HG03045 (cell line): ENCODE measurements around the gene MUC5B.
"Not testable (repeated sequence)": the region's sequence is repeated elsewhere in the genome, so short reads cannot be mapped to it uniquely, and the experiment has no call there.

Experiments used
- ATAC-seq: cut with Tn5 transposase; IDR thresholded peaks from one replicate; pipeline ENCODE4 v1.9.1; 2021; ENCODE audit warnings: mild to moderate bottlenecking, moderate library complexity; ENCODE audit not compliant: unreplicated experiment

Gene MUC5B

DNA sequence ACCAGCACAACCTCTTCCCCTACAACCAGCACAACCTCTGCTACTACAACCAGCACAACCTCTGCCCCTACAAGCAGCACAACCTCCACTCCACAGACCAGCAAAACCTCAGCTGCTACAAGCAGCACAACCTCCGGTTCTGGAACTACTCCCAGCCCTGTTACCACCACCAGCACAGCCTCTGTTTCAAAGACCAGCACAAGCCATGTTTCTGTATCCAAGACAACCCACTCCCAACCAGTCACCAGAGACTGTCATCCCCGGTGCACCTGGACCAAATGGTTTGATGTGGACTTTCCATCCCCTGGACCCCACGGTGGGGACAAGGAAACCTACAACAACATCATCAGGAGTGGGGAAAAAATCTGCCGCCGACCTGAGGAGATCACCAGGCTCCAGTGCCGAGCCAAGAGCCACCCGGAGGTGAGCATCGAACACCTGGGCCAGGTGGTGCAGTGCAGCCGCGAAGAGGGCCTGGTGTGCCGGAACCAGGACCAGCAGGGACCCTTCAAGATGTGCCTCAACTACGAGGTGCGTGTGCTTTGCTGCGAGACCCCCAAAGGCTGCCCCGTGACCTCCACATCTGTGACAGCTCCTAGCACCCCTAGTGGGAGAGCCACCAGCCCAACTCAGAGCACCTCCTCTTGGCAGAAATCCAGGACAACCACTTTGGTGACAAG lies 34.3 kb upstream of the MUC5B start:
- not testable (repeated sequence) for ATAC-seq

GRCh38 chr11:1189816-1190215 lies 33.0 kb upstream of the MUC5B start:
- not testable (repeated sequence) for ATAC-seq

- ATAC-seq, result not testable (repeated sequence)
These were observed 30.9 kb upstream of the MUC5B start for GRCh38 chr11:1191786-1192470.

- no peak for ATAC-seq
These were observed 30.0 kb upstream of the MUC5B start for GRCh38 chr11:1192741-1193325.

GRCh38 chr11:1193326-1194230 lies 29.3 kb upstream of the MUC5B start:
- no peak for ATAC-seq

DNA sequence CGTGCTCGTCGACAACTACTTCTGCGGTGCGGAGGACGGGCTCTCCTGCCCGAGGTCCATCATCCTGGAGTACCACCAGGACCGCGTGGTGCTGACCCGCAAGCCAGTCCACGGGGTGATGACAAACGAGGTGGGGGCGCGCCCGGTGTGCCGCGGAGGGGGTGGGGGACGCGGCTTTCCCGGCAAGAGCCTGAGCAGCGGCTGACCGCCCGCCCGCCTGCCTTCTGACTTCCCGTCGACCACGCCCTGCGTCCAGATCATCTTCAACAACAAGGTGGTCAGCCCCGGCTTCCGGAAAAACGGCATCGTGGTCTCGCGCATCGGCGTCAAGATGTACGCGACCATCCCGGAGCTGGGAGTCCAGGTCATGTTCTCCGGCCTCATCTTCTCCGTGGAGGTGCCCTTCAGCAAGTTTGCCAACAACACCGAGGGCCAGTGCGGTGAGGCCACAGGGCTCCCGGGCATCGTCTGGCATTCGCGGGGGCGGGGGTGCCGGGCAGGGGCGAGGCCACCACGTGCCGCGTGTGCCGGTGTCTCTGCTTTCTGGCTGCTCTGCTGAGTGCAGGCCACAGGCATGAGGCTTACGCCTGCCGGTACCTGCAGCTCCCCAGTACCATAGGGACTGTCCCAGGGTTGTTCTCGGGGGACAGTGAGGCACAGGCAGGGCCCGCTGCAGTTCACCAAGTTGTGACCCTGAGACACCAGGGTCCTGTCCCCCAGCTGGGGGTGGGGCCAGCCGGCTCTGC lies 28.5 kb upstream of the MUC5B start:
- ATAC-seq, result no peak

DNA sequence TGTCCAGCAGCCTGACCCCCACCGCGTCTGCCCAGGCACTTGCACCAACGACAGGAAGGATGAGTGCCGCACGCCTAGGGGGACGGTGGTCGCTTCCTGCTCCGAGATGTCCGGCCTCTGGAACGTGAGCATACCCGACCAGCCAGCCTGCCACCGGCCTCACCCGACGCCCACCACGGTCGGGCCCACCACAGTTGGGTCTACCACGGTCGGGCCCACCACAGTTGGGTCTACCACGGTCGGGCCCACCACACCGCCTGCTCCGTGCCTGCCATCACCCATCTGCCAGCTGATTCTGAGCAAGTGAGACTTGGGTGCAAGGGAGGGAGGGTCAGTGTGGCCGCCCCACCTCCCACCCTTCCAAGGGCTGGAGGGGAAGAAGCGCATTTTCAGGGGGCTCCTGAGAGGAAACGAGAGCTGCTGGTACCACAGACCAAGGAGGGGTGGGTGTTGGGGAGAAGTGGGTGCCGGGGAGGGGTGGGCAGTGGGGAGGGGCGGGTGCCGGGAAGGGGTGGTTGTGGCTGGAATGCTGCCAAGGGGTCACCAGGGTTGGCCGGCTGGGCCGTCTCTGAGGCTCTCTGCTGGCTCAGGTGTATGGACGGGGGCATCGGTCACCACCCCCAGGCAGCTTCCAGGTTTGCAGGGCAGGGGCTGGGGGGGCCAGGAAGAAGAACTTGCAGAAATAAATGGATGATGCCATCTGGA lies 27.7 kb upstream of the MUC5B start:
- ATAC-seq, result no peak

DNA sequence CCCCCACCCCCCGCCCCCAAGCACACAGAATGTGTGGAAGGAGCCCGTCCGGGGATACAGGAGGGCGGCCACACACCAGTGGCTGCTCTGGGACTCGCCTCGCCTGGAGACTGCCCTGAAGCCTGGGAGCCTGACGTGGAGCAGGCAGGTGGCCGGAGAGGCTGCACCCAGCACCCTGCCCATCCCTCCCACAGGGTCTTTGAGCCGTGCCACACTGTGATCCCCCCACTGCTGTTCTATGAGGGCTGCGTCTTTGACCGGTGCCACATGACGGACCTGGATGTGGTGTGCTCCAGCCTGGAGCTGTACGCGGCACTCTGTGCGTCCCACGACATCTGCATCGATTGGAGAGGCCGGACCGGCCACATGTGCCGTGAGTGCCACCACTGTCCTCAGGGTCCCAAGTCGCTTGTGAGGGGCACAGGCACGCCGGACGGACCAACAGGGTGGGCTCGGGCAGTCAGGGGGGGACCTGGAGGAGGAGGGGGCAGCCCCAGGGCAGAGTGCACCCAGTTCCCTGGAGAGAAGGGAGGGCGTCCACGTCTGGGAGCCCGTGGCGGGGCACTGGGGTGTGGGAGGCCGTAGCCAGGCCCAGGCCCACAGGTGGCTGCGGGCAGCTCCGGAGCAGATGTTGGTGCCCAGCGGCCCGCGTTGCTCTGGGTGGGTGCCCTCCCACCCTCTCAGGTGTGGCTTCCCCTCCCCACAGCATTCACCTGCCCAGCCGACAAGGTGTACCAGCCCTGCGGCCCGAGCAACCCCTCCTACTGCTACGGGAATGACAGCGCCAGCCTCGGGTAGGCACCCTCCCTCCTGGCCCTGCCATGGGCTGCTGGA lies 27.0 kb upstream of the MUC5B start:
- ATAC-seq, result no peak

- no peak for ATAC-seq
These were observed 26.1 kb upstream of the MUC5B start for GRCh38 chr11:1196516-1197391.

- no peak for ATAC-seq
These were observed 25.4 kb upstream of the MUC5B start for GRCh38 chr11:1197431-1197885.

GRCh38 chr11:1197886-1198560 lies 24.8 kb upstream of the MUC5B start:
- ATAC-seq, result no peak

GRCh38 chr11:1198561-1199240 lies 24.2 kb upstream of the MUC5B start:
- no peak for ATAC-seq

DNA sequence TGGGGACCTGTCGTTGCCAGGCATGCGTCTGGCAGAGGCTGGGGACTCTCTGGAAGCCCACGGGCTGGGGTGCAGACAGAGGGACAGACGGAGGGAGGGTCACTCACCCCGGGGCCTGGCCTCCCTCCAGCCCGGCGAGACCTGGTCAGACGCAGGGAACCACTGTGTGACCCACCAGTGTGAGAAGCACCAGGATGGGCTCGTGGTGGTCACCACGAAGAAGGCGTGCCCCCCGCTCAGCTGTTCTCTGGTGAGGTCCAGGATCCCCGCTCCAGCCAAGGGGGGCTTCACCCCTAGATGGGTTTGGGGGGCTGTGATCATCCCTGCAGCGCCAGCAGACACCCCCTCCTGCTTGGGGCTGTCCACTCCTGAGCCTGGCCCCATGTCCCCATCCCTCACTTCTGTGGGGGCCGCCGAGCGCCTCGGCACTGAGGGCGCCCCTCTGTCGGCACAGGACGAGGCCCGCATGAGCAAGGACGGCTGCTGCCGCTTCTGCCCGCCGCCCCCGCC lies 23.6 kb upstream of the MUC5B start:
- ATAC-seq, result no peak

DNA sequence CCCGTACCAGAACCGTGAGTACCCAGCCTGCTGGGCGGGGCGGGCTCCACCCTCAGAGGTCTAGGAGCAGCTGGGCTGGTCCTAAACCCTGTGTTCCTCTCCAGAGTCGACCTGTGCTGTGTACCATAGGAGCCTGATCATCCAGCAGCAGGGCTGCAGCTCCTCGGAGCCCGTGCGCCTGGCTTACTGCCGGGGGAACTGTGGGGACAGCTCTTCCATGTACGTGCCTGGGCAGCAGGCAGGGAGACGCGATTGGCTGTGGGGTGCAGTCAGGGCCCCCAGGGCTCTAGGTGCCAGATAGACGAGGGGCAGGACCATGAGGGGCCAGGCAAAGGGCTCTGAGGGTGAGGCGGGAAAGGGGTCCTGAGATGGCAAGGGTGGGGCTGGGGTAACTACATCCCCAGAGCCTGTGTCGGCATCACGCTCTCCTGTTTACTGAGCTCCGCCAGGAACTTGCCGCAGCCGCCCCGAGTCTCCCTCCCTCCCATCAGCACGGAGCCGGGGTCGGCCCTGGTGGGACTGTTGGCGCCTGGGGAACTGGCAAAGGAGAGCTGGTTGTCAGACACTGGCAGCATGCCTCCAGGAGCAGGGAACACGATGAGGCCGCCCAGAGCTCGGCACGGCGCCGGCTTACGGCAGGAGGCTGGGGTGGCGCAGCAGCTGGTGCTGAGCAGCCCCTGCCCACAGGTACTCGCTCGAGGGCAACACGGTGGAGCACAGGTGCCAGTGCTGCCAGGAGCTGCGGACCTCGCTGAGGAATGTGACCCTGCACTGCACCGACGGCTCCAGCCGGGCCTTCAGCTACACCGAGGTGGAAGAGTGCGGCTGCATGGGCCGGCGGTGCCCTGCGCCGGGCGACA lies 22.9 kb upstream of the MUC5B start:
- no peak for ATAC-seq

DNA sequence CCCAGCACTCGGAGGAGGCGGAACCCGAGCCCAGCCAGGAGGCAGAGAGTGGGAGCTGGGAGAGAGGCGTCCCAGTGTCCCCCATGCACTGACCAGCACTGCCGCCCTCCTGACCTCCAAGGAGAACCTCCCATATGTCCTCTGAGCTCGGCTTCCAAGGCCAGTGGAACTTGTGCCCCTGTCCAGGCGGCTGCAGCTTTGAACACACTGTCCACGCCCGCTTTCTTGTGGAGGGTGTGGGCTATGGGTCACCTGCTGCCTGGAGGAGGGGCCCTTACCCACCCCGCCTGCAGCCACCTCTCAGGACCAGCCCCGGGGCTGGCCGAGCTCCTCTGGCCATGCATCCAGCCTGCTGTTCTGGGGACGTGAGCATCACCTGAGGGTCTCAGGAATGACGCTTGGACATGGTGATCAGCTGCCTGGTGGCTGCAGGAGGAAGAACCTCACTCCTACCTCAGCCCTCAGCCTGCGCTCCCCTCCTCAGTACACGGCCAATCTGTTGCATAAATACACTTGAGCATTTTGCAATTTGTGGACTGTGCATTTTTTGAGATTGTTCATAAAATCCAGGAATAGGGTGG lies 22.2 kb upstream of the MUC5B start:
- no peak for ATAC-seq
